Measurements from ENCODE around the gene TMEM245. TPM values are rescaled to one million over a fixed set of nuclear protein-coding genes. Genes with fewer than 3 reads are reported as not detected.

TMEM245 gene
- total and polyA plus RNA-seq, 7 donors = 6.0 to 77.8 (median 43.5) TPM

DNA sequence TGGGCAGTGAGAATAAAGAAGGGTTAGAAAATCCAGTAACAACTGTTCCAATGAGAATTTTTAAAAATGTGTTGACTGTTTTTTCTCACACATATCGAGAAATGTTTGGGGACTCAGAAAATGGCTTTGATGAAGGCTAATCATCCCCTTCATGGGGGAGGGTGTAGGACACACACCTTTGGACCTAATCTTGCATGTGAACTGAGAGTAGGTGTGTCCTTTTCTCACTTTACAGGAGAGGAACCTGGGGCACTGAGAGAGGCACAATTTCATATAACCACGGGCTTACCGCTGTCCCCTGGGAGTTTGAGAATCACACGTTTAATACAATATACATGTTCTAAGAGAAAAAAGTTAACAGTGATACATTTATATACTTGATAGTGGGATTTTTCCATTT, 30.0 kb upstream of the TMEM245 start:
- H3K4me3 ChIP-seq = no peak overlapping the region
- ATAC-seq = no peak
- H3K9me3 ChIP-seq = peaks cover 8% of the 10 kb centered on the region
- 79 to 85% (median 85%) methylated on average over 4 of the region's 4 CpGs for WGBS, 3 donors
- H3K4me1 ChIP-seq = no peaks in the 10 kb centered on the region
- TF ChIP-seq, protein P1, sequence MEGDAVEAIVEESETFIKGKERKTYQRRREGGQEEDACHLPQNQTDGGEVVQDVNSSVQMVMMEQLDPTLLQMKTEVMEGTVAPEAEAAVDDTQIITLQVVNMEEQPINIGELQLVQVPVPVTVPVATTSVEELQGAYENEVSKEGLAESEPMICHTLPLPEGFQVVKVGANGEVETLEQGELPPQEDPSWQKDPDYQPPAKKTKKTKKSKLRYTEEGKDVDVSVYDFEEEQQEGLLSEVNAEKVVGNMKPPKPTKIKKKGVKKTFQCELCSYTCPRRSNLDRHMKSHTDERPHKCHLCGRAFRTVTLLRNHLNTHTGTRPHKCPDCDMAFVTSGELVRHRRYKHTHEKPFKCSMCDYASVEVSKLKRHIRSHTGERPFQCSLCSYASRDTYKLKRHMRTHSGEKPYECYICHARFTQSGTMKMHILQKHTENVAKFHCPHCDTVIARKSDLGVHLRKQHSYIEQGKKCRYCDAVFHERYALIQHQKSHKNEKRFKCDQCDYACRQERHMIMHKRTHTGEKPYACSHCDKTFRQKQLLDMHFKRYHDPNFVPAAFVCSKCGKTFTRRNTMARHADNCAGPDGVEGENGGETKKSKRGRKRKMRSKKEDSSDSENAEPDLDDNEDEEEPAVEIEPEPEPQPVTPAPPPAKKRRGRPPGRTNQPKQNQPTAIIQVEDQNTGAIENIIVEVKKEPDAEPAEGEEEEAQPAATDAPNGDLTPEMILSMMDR (IDR thresholded peaks at IDR 0.05) = no peak
- no peak overlapping the region for H3K27ac ChIP-seq
- intact Hi-C loops (cut with DNase I) = no loop called here
- H3K36me3 ChIP-seq (ENCODE audit: insufficient read depth in 1 of 2, low read depth in 1 of 2) = no peaks in the 10 kb centered on the region
- no peak for DNase-seq
- no peaks in the 10 kb centered on the region for H3K27me3 ChIP-seq (ENCODE audit: insufficient read depth in 3 of 3, low read length in 2 of 3)

GRCh38 chr9:109149089-109149488, 29.3 kb upstream of the TMEM245 start:
- peaks cover 8% of the 10 kb centered on the region for H3K9me3 ChIP-seq
- WGBS, 3 donors = 85 to 89% (median 86%) methylated on average over 5 of the region's 5 CpGs
- TF ChIP-seq, protein P1 (IDR thresholded peaks at IDR 0.05) = no peak
- no peaks in the 10 kb centered on the region for H3K4me1 ChIP-seq
- intact Hi-C loops (cut with DNase I) = no loop called here
- no peak overlapping the region for H3K27ac ChIP-seq
- no peak overlapping the region for H3K4me3 ChIP-seq
- H3K36me3 ChIP-seq (ENCODE audit: insufficient read depth in 1 of 2, low read depth in 1 of 2) = no peaks in the 10 kb centered on the region
- no peak for ATAC-seq
- no peak for DNase-seq
- no peaks in the 10 kb centered on the region for H3K27me3 ChIP-seq (ENCODE audit: insufficient read depth in 3 of 3, low read length in 2 of 3)

DNA sequence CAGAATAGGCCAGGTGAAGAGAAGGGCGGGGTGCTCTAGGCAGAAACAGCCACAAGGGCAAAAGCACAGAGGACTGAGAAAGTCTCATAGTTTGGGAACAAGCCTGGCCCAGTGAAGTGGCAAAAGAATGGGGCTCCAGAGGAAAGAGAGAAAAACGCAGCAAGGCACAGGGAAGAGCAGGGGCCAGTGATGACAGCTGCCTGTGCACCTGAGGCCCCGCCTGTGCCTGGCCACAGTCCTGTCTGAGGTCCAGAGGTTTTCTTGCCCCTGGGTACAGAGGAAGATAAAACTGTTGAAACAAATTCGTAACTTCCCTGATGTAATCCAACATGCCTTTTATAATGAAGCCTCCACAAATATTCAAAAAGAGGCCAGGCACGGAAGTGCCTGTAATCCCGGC, 25.3 kb upstream of the TMEM245 start:
- no peak for DNase-seq
- Histone ChIP-seq H3K4me1 (no peaks in the 10 kb centered on the region), H3K27me3 (ENCODE audit: insufficient read depth in 3 of 3, low read length in 2 of 3) (no peaks in the 10 kb centered on the region), H3K9me3 (no peaks in the 10 kb centered on the region), H3K4me3 (no peak overlapping the region), H3K36me3 (ENCODE audit: insufficient read depth in 1 of 2, low read depth in 1 of 2) (no peaks in the 10 kb centered on the region), H3K27ac (no peak overlapping the region)
- 88 to 89% (median 88%) methylated on average over 6 of the region's 6 CpGs for WGBS, 3 donors
- no peak for ATAC-seq
- intact Hi-C loops (cut with DNase I) = no loop called here
- TF ChIP-seq, protein P1 (IDR thresholded peaks at IDR 0.05) = no peak

DNA sequence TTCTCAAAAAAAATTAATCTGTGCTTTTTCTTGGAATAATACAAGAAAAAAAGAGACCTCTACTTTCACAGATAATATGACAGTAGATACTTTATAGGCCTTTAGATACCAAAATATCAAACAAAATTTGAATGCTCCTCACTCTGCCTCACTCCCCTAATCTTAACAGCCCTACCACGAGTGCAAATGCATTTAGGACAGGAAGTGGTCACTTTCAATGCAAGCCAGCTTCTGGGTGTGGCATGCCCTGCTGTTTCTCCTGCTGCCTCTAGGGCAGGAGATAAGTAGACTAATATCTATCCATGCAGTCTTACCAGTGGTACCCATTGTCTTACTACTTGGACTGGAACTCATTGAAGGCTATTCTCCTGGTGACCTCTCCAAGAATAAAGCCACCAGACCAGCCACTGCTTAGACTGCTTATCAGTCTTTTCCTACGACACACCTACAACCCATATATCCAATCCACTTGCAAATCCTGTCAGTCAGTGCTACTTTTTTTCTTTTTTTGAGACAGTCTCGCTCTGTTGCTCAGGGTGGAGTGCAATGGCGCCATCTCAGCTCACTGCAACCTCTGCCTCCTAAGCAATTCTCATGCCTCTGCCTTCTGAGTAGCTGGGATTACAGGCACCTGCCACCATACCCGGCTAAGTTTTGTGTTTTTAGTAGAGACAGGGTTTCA, 24.3 kb upstream of the TMEM245 start:
- no peaks in the 10 kb centered on the region for H3K4me1 ChIP-seq
- intact Hi-C loops (cut with DNase I) = no loop called here
- no peaks in the 10 kb centered on the region for H3K9me3 ChIP-seq
- TF ChIP-seq, protein P1 (IDR thresholded peaks at IDR 0.05) = no peak
- no peak overlapping the region for H3K4me3 ChIP-seq
- ATAC-seq (no peak), DNase-seq (no peak)
- H3K27ac ChIP-seq = no peak overlapping the region
- no peaks in the 10 kb centered on the region for H3K27me3 ChIP-seq (ENCODE audit: insufficient read depth in 3 of 3, low read length in 2 of 3)
- WGBS, 3 donors = 72 to 76% (median 75%) methylated on average over 5 of the region's 5 CpGs
- no peaks in the 10 kb centered on the region for H3K36me3 ChIP-seq (ENCODE audit: insufficient read depth in 1 of 2, low read depth in 1 of 2)

GRCh38 chr9:109141375-109141774, 21.6 kb upstream of the TMEM245 start:
- 91 to 95% (median 94%) methylated on average over 5 of the region's 5 CpGs for WGBS, 3 donors
- Histone ChIP-seq H3K27ac (no peak overlapping the region), H3K9me3 (no peaks in the 10 kb centered on the region), H3K36me3 (ENCODE audit: insufficient read depth in 1 of 2, low read depth in 1 of 2) (no peaks in the 10 kb centered on the region), H3K4me3 (no peak overlapping the region), H3K4me1 (no peaks in the 10 kb centered on the region), H3K27me3 (ENCODE audit: insufficient read depth in 3 of 3, low read length in 2 of 3) (no peaks in the 10 kb centered on the region)
- intact Hi-C loops (cut with DNase I) = no loop called here
- ATAC-seq = no peak
- TF ChIP-seq, protein P1 (IDR thresholded peaks at IDR 0.05) = no peak
- DNase-seq = no peak

Data from psoas muscle (tissue), 8 donors.